Measurements from ENCODE around the gene GMIP. TPM values are rescaled to one million over a fixed set of nuclear protein-coding genes. Genes with fewer than 3 reads are reported as not detected.

GMIP gene
- total RNA-seq, 2 experiments from 2014 or later = 89.6 to 97.0 TPM

- Histone ChIP-seq H3K9me3 (ENCODE audit: control insufficient read depth in 1 of 2, insufficient read depth in 1 of 2, low read length in 2 of 2) (peaks cover 0 to 20% of the 10 kb centered on the region in 2 experiments), H3K4me1 (ENCODE audit: insufficient read depth, low read length) (peaks cover 54% of the 10 kb centered on the region), H3K27ac (ENCODE audit: low read depth in 1 of 2, low read length in 2 of 2) (peak overlapping the region; percentile 84 to 96), H3K36me3 (ENCODE audit: insufficient read depth, low read length) (peaks cover 30% of the 10 kb centered on the region), H3K27me3 (ENCODE audit: control insufficient read depth in 1 of 2, insufficient read depth in 2 of 2, low read length in 2 of 2) (no peaks in the 10 kb centered on the region), H3K4me3 (ENCODE audit: low read length) (peak overlapping the region; percentile 94)
- intact Hi-C loops (cut with DNase I, micrococcal nuclease) = loop anchor here (2.0 to 5.0 kb wide), 5 partner anchors 17 to 339 kb away; partner anchors contain the start of genes MAU2 (in 1 of the 2), SUGP1 (in 1 of the 2), ZNF253 (in 1 of the 2) and ZNF506 (in 1 of the 2)
- Mint-ChIP-seq H3K27me3 (no peaks in the 10 kb centered on the region), H3K36me3 (ENCODE audit: low read depth) (peaks cover 57% of the 10 kb centered on the region), H3K4me3 (peak overlapping the region; percentile 95), H3K9me3 (peaks cover 2% of the 10 kb centered on the region), H3K4me1 (ENCODE audit: low read depth) (peaks cover 36% of the 10 kb centered on the region), H3K27ac (peak overlapping the region; percentile 99)
- peak in 7 of 14 experiments; percentile 14 to 79 (median 40) for DNase-seq
- ChIA-PET POLR2A (interaction anchor here (1.1 to 4.3 kb wide), 9 partner anchors 10 to 240 kb away, joined by 3 to 45 read pairs (median 8); partner anchors contain the start of genes NDUFA13, ZNF14, ZNF506 and ZNF93), CTCF (interaction anchor here (2.5 kb wide), 1 partner anchor 108 kb away, joined by 6 read pairs; no protein-coding TSS in a partner anchor)
- ATAC-seq (ENCODE audit: poor library complexity) = peak; percentile 3
- TF ChIP-seq CTCF (IDR thresholded peaks at IDR 0.05) = no peak
These were observed 18.3 kb upstream of the GMIP start for GRCh38 chr19:19661675-19662251.

GRCh38 chr19:19661141-19661674, 17.8 kb upstream of the GMIP start:
- no peak for TF ChIP-seq CTCF (IDR thresholded peaks at IDR 0.05)
- peaks cover 48% of the 10 kb centered on the region for H3K4me1 ChIP-seq (ENCODE audit: insufficient read depth, low read length)
- no peaks in the 10 kb centered on the region for H3K27me3 ChIP-seq (ENCODE audit: control insufficient read depth in 1 of 2, insufficient read depth in 2 of 2, low read length in 2 of 2)
- Mint-ChIP-seq H3K4me3 (peak overlapping the region; percentile 95), H3K9me3 (peaks cover 2% of the 10 kb centered on the region), H3K27ac (peak overlapping the region; percentile 99), H3K4me1 (ENCODE audit: low read depth) (peaks cover 34% of the 10 kb centered on the region), H3K36me3 (ENCODE audit: low read depth) (peaks cover 62% of the 10 kb centered on the region), H3K27me3 (no peaks in the 10 kb centered on the region)
- intact Hi-C loops (cut with DNase I, micrococcal nuclease) = loop anchor here (5.0 kb wide), 3 partner anchors 161 to 339 kb away; partner anchors contain the start of genes MAU2 (in 1 of the 2), SUGP1 (in 1 of the 2), ZNF253 (in 1 of the 2) and ZNF506 (in 1 of the 2)
- ATAC-seq (ENCODE audit: poor library complexity) (no peak), DNase-seq (peak in 1 of 14 experiments; percentile 29)
- peaks cover 0 to 15% of the 10 kb centered on the region in 2 experiments for H3K9me3 ChIP-seq (ENCODE audit: control insufficient read depth in 1 of 2, insufficient read depth in 1 of 2, low read length in 2 of 2)
- peaks cover 36% of the 10 kb centered on the region for H3K36me3 ChIP-seq (ENCODE audit: insufficient read depth, low read length)
- CTCF ChIA-PET = interaction anchor here (2.5 kb wide), 1 partner anchor 107 kb away, joined by 6 read pairs; no protein-coding TSS in a partner anchor
- H3K4me3 ChIP-seq (ENCODE audit: low read length) = peak overlapping the region; percentile 94
- peak overlapping the region; percentile 27 to 84 for H3K27ac ChIP-seq (ENCODE audit: low read depth in 1 of 2, low read length in 2 of 2)
- POLR2A ChIA-PET = interaction anchor here (1.1 to 1.5 kb wide), 3 partner anchors 9 to 17 kb away, joined by 3 to 4 read pairs (median 3); no protein-coding TSS in a partner anchor

- H3K4me1 ChIP-seq (ENCODE audit: insufficient read depth, low read length) = peaks cover 39% of the 10 kb centered on the region
- no peak for TF ChIP-seq CTCF (IDR thresholded peaks at IDR 0.05)
- H3K4me3 ChIP-seq (ENCODE audit: low read length) = no peak overlapping the region
- no peaks in the 10 kb centered on the region for H3K27me3 Mint-ChIP-seq
- peaks cover 34% of the 10 kb centered on the region for H3K4me1 Mint-ChIP-seq (ENCODE audit: low read depth)
- H3K27ac Mint-ChIP-seq = no peak overlapping the region
- no peak overlapping the region for H3K4me3 Mint-ChIP-seq
- H3K36me3 ChIP-seq (ENCODE audit: insufficient read depth, low read length) = peaks cover 50% of the 10 kb centered on the region
- H3K9me3 ChIP-seq (ENCODE audit: control insufficient read depth in 1 of 2, insufficient read depth in 1 of 2, low read length in 2 of 2) = peaks cover 0 to 4% of the 10 kb centered on the region in 2 experiments
- ChIA-PET POLR2A (no interaction called here), CTCF (no interaction called here)
- DNase-seq (peak in 1 of 14 experiments; percentile 15), ATAC-seq (ENCODE audit: poor library complexity) (no peak)
- no peak overlapping the region for H3K27ac ChIP-seq (ENCODE audit: low read depth in 1 of 2, low read length in 2 of 2)
- intact Hi-C loops (cut with DNase I, micrococcal nuclease) = loop anchor here (5.0 kb wide), 3 partner anchors 163 to 337 kb away; partner anchors contain the start of genes MAU2 (in 1 of the 2), SUGP1 (in 1 of the 2), ZNF253 (in 1 of the 2) and ZNF506 (in 1 of the 2)
- H3K27me3 ChIP-seq (ENCODE audit: control insufficient read depth in 1 of 2, insufficient read depth in 2 of 2, low read length in 2 of 2) = no peaks in the 10 kb centered on the region
- peaks cover 2% of the 10 kb centered on the region for H3K9me3 Mint-ChIP-seq
- peaks cover 75% of the 10 kb centered on the region for H3K36me3 Mint-ChIP-seq (ENCODE audit: low read depth)
These were observed 16.3 kb upstream of the GMIP start for GRCh38 chr19:19659646-19660245.
